Measurements from ENCODE around the gene NCL.
A peak's percentile ranks its signal among the peaks of the same experiment; 100 is the strongest.
"Not testable (repeated sequence)": the region's sequence is repeated elsewhere in the genome, so short reads cannot be mapped to it uniquely, and the experiment has no call there.

The NCL gene

GRCh38 chr2:231411831-231412617 lies 52.3 kb downstream of the NCL start:
- peak overlapping the region; percentile 63 for H3K4me3 ChIP-seq (ENCODE audit: low read depth, low read length)
- H3K9ac ChIP-seq = no peak overlapping the region
- no peaks in the 10 kb centered on the region for H3K36me3 ChIP-seq (ENCODE audit: control insufficient read depth, insufficient read depth, low read length)
- H3K27ac ChIP-seq = no peak overlapping the region
- no peaks in the 10 kb centered on the region for H3K9me3 ChIP-seq (ENCODE audit: control insufficient read depth, low read length)
- peak overlapping the region; percentile 87 for H3K4me2 ChIP-seq (ENCODE audit: low read length)
- no peaks in the 10 kb centered on the region for H3K4me1 ChIP-seq
- H3K79me2 ChIP-seq = no peaks in the 10 kb centered on the region
- H2AFZ ChIP-seq = peak overlapping the region; percentile 99
- TF ChIP-seq, protein P1, sequence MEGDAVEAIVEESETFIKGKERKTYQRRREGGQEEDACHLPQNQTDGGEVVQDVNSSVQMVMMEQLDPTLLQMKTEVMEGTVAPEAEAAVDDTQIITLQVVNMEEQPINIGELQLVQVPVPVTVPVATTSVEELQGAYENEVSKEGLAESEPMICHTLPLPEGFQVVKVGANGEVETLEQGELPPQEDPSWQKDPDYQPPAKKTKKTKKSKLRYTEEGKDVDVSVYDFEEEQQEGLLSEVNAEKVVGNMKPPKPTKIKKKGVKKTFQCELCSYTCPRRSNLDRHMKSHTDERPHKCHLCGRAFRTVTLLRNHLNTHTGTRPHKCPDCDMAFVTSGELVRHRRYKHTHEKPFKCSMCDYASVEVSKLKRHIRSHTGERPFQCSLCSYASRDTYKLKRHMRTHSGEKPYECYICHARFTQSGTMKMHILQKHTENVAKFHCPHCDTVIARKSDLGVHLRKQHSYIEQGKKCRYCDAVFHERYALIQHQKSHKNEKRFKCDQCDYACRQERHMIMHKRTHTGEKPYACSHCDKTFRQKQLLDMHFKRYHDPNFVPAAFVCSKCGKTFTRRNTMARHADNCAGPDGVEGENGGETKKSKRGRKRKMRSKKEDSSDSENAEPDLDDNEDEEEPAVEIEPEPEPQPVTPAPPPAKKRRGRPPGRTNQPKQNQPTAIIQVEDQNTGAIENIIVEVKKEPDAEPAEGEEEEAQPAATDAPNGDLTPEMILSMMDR (IDR thresholded peaks at IDR 0.05) = peak; percentile 89
- no peaks in the 10 kb centered on the region for H3K27me3 ChIP-seq (ENCODE audit: control insufficient read depth, insufficient read depth, low read length)

- no peaks in the 10 kb centered on the region for H3K36me3 ChIP-seq (ENCODE audit: control insufficient read depth, insufficient read depth, low read length)
- no peaks in the 10 kb centered on the region for H3K79me2 ChIP-seq
- H3K4me1 ChIP-seq = no peaks in the 10 kb centered on the region
- no peaks in the 10 kb centered on the region for H3K9me3 ChIP-seq (ENCODE audit: control insufficient read depth, low read length)
- no peak overlapping the region for H2AFZ ChIP-seq
- TF ChIP-seq, protein P1 (IDR thresholded peaks at IDR 0.05) = no peak
- H3K4me2 ChIP-seq (ENCODE audit: low read length) = no peak overlapping the region
- no peak overlapping the region for H3K9ac ChIP-seq
- H3K4me3 ChIP-seq (ENCODE audit: low read depth, low read length) = no peak overlapping the region
- no peaks in the 10 kb centered on the region for H3K27me3 ChIP-seq (ENCODE audit: control insufficient read depth, insufficient read depth, low read length)
- no peak overlapping the region for H3K27ac ChIP-seq
These were observed 53.0 kb downstream of the NCL start for GRCh38 chr2:231411237-231411636.

GRCh38 chr2:231410293-231411004 lies 53.8 kb downstream of the NCL start:
- Histone ChIP-seq H3K27ac (no peak overlapping the region), H3K79me2 (no peaks in the 10 kb centered on the region), H3K27me3 (ENCODE audit: control insufficient read depth, insufficient read depth, low read length) (no peaks in the 10 kb centered on the region), H3K4me3 (ENCODE audit: low read depth, low read length) (no peak overlapping the region), H3K4me1 (no peaks in the 10 kb centered on the region), H3K36me3 (ENCODE audit: control insufficient read depth, insufficient read depth, low read length) (no peaks in the 10 kb centered on the region), H2AFZ (no peak overlapping the region), H3K4me2 (ENCODE audit: low read length) (no peak overlapping the region), H3K9ac (no peak overlapping the region), H3K9me3 (ENCODE audit: control insufficient read depth, low read length) (no peaks in the 10 kb centered on the region)
- TF ChIP-seq, protein P1 (IDR thresholded peaks at IDR 0.05) = no peak

DNA sequence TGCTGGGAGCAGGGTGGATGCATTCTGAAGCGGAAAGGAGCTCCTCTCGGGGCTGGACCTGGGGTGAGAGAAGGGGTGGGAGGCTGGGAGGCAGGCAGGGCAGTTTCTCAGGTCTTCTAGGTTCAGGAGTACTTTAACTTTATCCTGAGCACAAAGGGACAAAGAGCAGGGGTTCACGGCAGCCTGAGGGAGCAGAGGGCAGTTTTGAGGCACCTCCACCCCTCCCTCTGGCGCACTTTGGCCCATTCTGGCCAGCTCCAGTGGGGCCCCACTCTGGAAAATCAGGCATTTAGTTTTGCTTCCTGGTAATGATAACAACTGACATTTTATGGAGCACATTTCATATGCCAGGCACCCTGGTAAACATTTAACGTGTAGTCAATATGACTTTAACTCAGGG lies 54.5 kb downstream of the NCL start:
- H3K9me3 ChIP-seq (ENCODE audit: control insufficient read depth, low read length) = no peaks in the 10 kb centered on the region
- no peaks in the 10 kb centered on the region for H3K36me3 ChIP-seq (ENCODE audit: control insufficient read depth, insufficient read depth, low read length)
- H3K27ac ChIP-seq = no peak overlapping the region
- TF ChIP-seq, protein P1 (IDR thresholded peaks at IDR 0.05) = no peak
- no peak overlapping the region for H3K4me3 ChIP-seq (ENCODE audit: low read depth, low read length)
- H3K4me1 ChIP-seq = no peaks in the 10 kb centered on the region
- H3K4me2 ChIP-seq (ENCODE audit: low read length) = no peak overlapping the region
- H3K27me3 ChIP-seq (ENCODE audit: control insufficient read depth, insufficient read depth, low read length) = no peaks in the 10 kb centered on the region
- H3K9ac ChIP-seq = no peak overlapping the region
- no peak overlapping the region for H2AFZ ChIP-seq
- no peaks in the 10 kb centered on the region for H3K79me2 ChIP-seq

DNA sequence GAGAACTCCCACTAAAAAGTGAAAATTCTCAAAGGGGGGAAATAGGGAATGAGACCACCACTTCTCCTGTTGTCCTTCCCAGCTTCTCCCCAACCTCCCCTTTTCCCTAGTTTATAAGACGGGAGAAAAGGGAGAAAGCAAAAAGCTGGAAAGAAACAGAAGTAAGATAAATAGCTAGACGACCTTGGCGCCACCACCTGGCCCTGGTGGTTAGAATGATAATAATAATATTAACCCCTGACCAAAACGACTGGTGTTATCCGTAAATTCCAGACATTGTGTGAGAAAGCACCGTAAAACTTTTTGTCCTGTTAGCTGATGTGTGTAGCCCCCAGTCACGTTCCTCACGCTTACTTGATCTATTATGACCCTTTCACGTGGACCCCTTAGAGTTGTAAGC lies 56.0 kb downstream of the NCL start:
- not testable (repeated sequence) for H3K9ac ChIP-seq; H3K79me2 ChIP-seq; H2AFZ ChIP-seq; H3K27me3 ChIP-seq (ENCODE audit: control insufficient read depth, insufficient read depth, low read length); H3K36me3 ChIP-seq (ENCODE audit: control insufficient read depth, insufficient read depth, low read length); H3K4me2 ChIP-seq (ENCODE audit: low read length); H3K4me1 ChIP-seq; H3K9me3 ChIP-seq (ENCODE audit: control insufficient read depth, low read length); H3K27ac ChIP-seq; H3K4me3 ChIP-seq (ENCODE audit: low read depth, low read length)

DNA sequence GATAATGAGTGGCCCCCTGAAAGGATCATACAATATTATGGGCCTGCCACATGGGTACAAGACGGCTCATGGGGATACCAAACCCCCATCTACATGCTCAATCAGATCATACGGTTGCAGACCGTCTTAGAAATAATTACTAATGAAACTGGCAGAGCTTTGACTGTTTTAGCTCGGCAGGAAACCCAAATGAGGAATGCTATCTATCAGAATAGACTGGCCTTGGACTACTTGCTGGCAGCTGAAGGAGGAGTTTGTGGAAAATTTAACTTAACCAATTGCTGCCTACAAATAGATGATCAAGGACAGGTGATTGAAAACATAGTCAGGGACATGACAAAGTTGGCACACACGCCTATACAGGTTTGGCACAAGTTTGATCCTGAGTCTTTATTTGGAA lies 56.6 kb downstream of the NCL start:
- not testable (repeated sequence) for H2AFZ ChIP-seq; H3K9me3 ChIP-seq (ENCODE audit: control insufficient read depth, low read length)

More for the DNA sequence above, 56.6 kb downstream of the NCL start:
- not testable (repeated sequence) for H3K79me2 ChIP-seq; H3K4me3 ChIP-seq (ENCODE audit: low read depth, low read length); H3K4me2 ChIP-seq (ENCODE audit: low read length); H3K9ac ChIP-seq; H3K4me1 ChIP-seq; H3K27me3 ChIP-seq (ENCODE audit: control insufficient read depth, insufficient read depth, low read length); H3K27ac ChIP-seq; H3K36me3 ChIP-seq (ENCODE audit: control insufficient read depth, insufficient read depth, low read length)
